DOHH2 (cell line): ENCODE results near the gene RGMB.

ENCODE experiments used
- H3F3A ChIP-seq: fragments of 200-600 bp; sonication (generic), shearing (Covaris generic); 2 replicates; pipeline ENCODE4 v1.6.0; 2016; ENCODE audit warnings: antibody characterized with exemption, mild to moderate bottlenecking; ENCODE audit not compliant: control insufficient read depth, insufficient read depth
- H3K27ac ChIP-seq: fragments of 200-600 bp; sonication (generic); 2 replicates; pipeline ENCODE4 v1.5.1; 2014; ENCODE audit warnings: low read depth, mild to moderate bottlenecking, low read length, moderate library complexity
- H3K27me3 ChIP-seq: fragments of 200-600 bp; sonication (generic); 2 replicates; pipeline ENCODE4 v1.6.1; 2014; ENCODE audit warnings: mild to moderate bottlenecking, low read length, mixed read lengths; ENCODE audit not compliant: control insufficient read depth
- H3K36me3 ChIP-seq: fragments of 200-600 bp; sonication (generic); 2 replicates; pipeline ENCODE4 v1.6.1; 2014; ENCODE audit warnings: mild to moderate bottlenecking, low read length, moderate library complexity, mixed read lengths; ENCODE audit not compliant: control insufficient read depth
- H3K4me1 ChIP-seq: fragments of 200-600 bp; sonication (generic); 2 replicates; pipeline ENCODE4 v1.6.1; 2014; ENCODE audit warnings: mild to moderate bottlenecking, low read length, mixed read lengths; ENCODE audit not compliant: control insufficient read depth
- H3K4me2 ChIP-seq: fragments of 200-600 bp; sonication (generic); 2 replicates; pipeline ENCODE4 v1.6.0; 2014; ENCODE audit warnings: mild to moderate bottlenecking, low read length, moderate library complexity
- H3K4me3 ChIP-seq: fragments of 200-600 bp; sonication (generic); 2 replicates; pipeline ENCODE4 v1.5.1; 2014; ENCODE audit warnings: mild to moderate bottlenecking, low read length, mixed read lengths
- H3K79me2 ChIP-seq: fragments of 200-600 bp; sonication (generic); 2 replicates; pipeline ENCODE4 v1.6.1; 2014; ENCODE audit warnings: mild to moderate bottlenecking, low read length, mixed read lengths; ENCODE audit not compliant: control insufficient read depth
- H3K9me2 ChIP-seq: fragments of 200-600 bp; sonication (generic); replicated peaks from 2 replicates; pipeline ENCODE4 v1.6.1; 2014; ENCODE audit warnings: mild to moderate bottlenecking, low read length, mixed read lengths; ENCODE audit not compliant: control insufficient read depth
- H3K9me3 ChIP-seq: fragments of 200-600 bp; sonication (generic); 2 replicates; pipeline ENCODE4 v1.6.1; 2014; ENCODE audit warnings: antibody characterized with exemption, low read length, mixed read lengths; ENCODE audit not compliant: control insufficient read depth, insufficient read depth
- H4K20me1 ChIP-seq: fragments of 200-600 bp; sonication (generic); 2 replicates; pipeline ENCODE4 v1.6.0; 2014; ENCODE audit warnings: low read depth, mild to moderate bottlenecking, antibody characterized with exemption, low read length, moderate library complexity; ENCODE audit not compliant: control insufficient read depth, insufficient read depth
- EZH2phosphoT487 ChIP-seq: fragments of 200-600 bp; sonication (generic); IDR thresholded peaks from 2 replicates; pipeline ENCODE4 v1.6.1; 2017; ENCODE audit warnings: borderline replicate concordance, mild to moderate bottlenecking, antibody characterized with exemption, low read length, moderate library complexity, mixed read lengths
- TF ChIP-seq, protein P1 (sequence below): fragments of 200-600 bp; sonication (generic); IDR thresholded peaks from one replicate; pipeline ENCODE4 v1.5.1; 2014; ENCODE audit warnings: antibody characterized with exemption, mild to moderate bottlenecking, low read depth, low read length; ENCODE audit not compliant: poor library complexity, severe bottlenecking

The RGMB gene

GRCh38 chr5:98789029-98789428 lies 15.6 kb downstream of the RGMB start:
- H3K4me2 ChIP-seq = no peak overlapping the region
- no peaks in the 10 kb centered on the region for H3F3A ChIP-seq
- no peaks in the 10 kb centered on the region for H3K4me1 ChIP-seq
- H3K79me2 ChIP-seq = peaks cover 35% of the 10 kb centered on the region
- H4K20me1 ChIP-seq = no peaks in the 10 kb centered on the region
- H3K4me3 ChIP-seq = no peak overlapping the region
- no peaks in the 10 kb centered on the region for H3K9me2 ChIP-seq
- TF ChIP-seq, protein P1, sequence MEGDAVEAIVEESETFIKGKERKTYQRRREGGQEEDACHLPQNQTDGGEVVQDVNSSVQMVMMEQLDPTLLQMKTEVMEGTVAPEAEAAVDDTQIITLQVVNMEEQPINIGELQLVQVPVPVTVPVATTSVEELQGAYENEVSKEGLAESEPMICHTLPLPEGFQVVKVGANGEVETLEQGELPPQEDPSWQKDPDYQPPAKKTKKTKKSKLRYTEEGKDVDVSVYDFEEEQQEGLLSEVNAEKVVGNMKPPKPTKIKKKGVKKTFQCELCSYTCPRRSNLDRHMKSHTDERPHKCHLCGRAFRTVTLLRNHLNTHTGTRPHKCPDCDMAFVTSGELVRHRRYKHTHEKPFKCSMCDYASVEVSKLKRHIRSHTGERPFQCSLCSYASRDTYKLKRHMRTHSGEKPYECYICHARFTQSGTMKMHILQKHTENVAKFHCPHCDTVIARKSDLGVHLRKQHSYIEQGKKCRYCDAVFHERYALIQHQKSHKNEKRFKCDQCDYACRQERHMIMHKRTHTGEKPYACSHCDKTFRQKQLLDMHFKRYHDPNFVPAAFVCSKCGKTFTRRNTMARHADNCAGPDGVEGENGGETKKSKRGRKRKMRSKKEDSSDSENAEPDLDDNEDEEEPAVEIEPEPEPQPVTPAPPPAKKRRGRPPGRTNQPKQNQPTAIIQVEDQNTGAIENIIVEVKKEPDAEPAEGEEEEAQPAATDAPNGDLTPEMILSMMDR = no peak
- TF ChIP-seq EZH2phosphoT487 = no peak
- H3K27ac ChIP-seq = no peak overlapping the region
- H3K36me3 ChIP-seq = peaks cover 16% of the 10 kb centered on the region
- no peaks in the 10 kb centered on the region for H3K27me3 ChIP-seq
- H3K9me3 ChIP-seq = no peaks in the 10 kb centered on the region

GRCh38 chr5:98791001-98791519 lies 17.6 kb downstream of the RGMB start:
- no peaks in the 10 kb centered on the region for H3K9me2 ChIP-seq
- H3K27me3 ChIP-seq = no peaks in the 10 kb centered on the region
- no peaks in the 10 kb centered on the region for H4K20me1 ChIP-seq
- H3K4me3 ChIP-seq = no peak overlapping the region
- peaks cover 17% of the 10 kb centered on the region for H3K79me2 ChIP-seq
- H3K36me3 ChIP-seq = peaks cover 10% of the 10 kb centered on the region; the same call in 1 of the 2 replicates
- peaks cover 3% of the 10 kb centered on the region for H3K4me1 ChIP-seq
- TF ChIP-seq, protein P1 = no peak
- TF ChIP-seq EZH2phosphoT487 = no peak
- H3F3A ChIP-seq = no peaks in the 10 kb centered on the region
- H3K27ac ChIP-seq = no peak overlapping the region
- no peaks in the 10 kb centered on the region for H3K9me3 ChIP-seq
- no peak overlapping the region for H3K4me2 ChIP-seq

GRCh38 chr5:98791898-98792580 lies 18.6 kb downstream of the RGMB start:
- no peak overlapping the region for H3K4me2 ChIP-seq
- H3K9me3 ChIP-seq = no peaks in the 10 kb centered on the region
- H3K27me3 ChIP-seq = no peaks in the 10 kb centered on the region
- no peak overlapping the region for H3K4me3 ChIP-seq
- no peaks in the 10 kb centered on the region for H3F3A ChIP-seq
- no peak for TF ChIP-seq EZH2phosphoT487
- TF ChIP-seq, protein P1 = no peak
- no peaks in the 10 kb centered on the region for H3K9me2 ChIP-seq
- H3K36me3 ChIP-seq = peaks cover 5% of the 10 kb centered on the region; the same call in 1 of the 2 replicates
- H3K79me2 ChIP-seq = peaks cover 8% of the 10 kb centered on the region
- no peaks in the 10 kb centered on the region for H4K20me1 ChIP-seq
- H3K4me1 ChIP-seq = peaks cover 4% of the 10 kb centered on the region
- no peak overlapping the region for H3K27ac ChIP-seq
